Nephron progenitor cell (in vitro differentiated cells): ENCODE measurements around the gene CCL8.

Source experiments
- DNase-seq: peaks from one replicate; pipeline ENCODE4 v3.0.0; 2021
- H3K27ac Mint-ChIP-seq: 2 replicates; pipeline ENCODE4 v1.8.0; 2021; ENCODE audit warnings: mild to moderate bottlenecking, moderate library complexity, mixed read lengths
- H3K27me3 Mint-ChIP-seq: 2 replicates; pipeline ENCODE4 v1.8.0; 2021; ENCODE audit warnings: mild to moderate bottlenecking, low read depth, mixed read lengths; ENCODE audit not compliant: poor library complexity
- H3K36me3 Mint-ChIP-seq: 2 replicates; pipeline ENCODE4 v1.8.0; 2021; ENCODE audit warnings: low read depth, mixed read lengths
- H3K4me1 Mint-ChIP-seq: 2 replicates; pipeline ENCODE4 v1.8.0; 2021; ENCODE audit warnings: mixed read lengths
- H3K4me3 Mint-ChIP-seq: 2 replicates; pipeline ENCODE4 v1.8.0; 2021; ENCODE audit warnings: mild to moderate bottlenecking, moderate library complexity, mixed read lengths
- H3K9me3 Mint-ChIP-seq: 2 replicates; pipeline ENCODE4 v1.8.0; 2021; ENCODE audit warnings: mild to moderate bottlenecking, moderate library complexity, mixed read lengths
- CTCF ChIP-seq: fragments of 200-600 bp; sonication (generic); IDR thresholded peaks from 2 replicates; pipeline ENCODE4 v1.5.0; 2021; ENCODE audit warnings: antibody characterized with exemption

Gene CCL8

GRCh38 chr17:34300652-34301370, 18.4 kb upstream of the CCL8 start:
- no peak for TF ChIP-seq CTCF
- Mint-ChIP-seq H3K4me1 (peaks cover 17% of the 10 kb centered on the region), H3K9me3 (peaks cover 5% of the 10 kb centered on the region), H3K36me3 (no peaks in the 10 kb centered on the region), H3K27me3 (peaks cover 6% of the 10 kb centered on the region), H3K4me3 (no peak overlapping the region), H3K27ac (no peak overlapping the region)
- DNase-seq, result no peak

- Mint-ChIP-seq H3K4me3 (no peak overlapping the region), H3K27me3 (peaks cover 9% of the 10 kb centered on the region), H3K4me1 (peaks cover 21% of the 10 kb centered on the region), H3K9me3 (peaks cover 5% of the 10 kb centered on the region), H3K36me3 (no peaks in the 10 kb centered on the region), H3K27ac (no peak overlapping the region)
- DNase-seq, result no peak
- TF ChIP-seq CTCF, result no peak
Measured at GRCh38 chr17:34301986-34302385, 17.2 kb upstream of the CCL8 start.

- no peak for DNase-seq
- no peak overlapping the region for H3K27ac Mint-ChIP-seq
- no peaks in the 10 kb centered on the region for H3K36me3 Mint-ChIP-seq
- peaks cover 5% of the 10 kb centered on the region for H3K9me3 Mint-ChIP-seq
- peaks cover 11% of the 10 kb centered on the region for H3K27me3 Mint-ChIP-seq
- no peak for TF ChIP-seq CTCF
- H3K4me3 Mint-ChIP-seq, result no peak overlapping the region
- H3K4me1 Mint-ChIP-seq, result peaks cover 21% of the 10 kb centered on the region
Measured at GRCh38 chr17:34302636-34303035, 16.6 kb upstream of the CCL8 start.

GRCh38 chr17:34303606-34304005, 15.6 kb upstream of the CCL8 start:
- Mint-ChIP-seq H3K27ac (no peak overlapping the region), H3K27me3 (peaks cover 9% of the 10 kb centered on the region), H3K9me3 (no peaks in the 10 kb centered on the region), H3K36me3 (no peaks in the 10 kb centered on the region), H3K4me1 (peaks cover 15% of the 10 kb centered on the region), H3K4me3 (no peak overlapping the region)
- no peak for TF ChIP-seq CTCF
- DNase-seq, result no peak

GRCh38 chr17:34305061-34305460, 14.2 kb upstream of the CCL8 start:
- Mint-ChIP-seq H3K9me3 (no peaks in the 10 kb centered on the region), H3K4me1 (peaks cover 14% of the 10 kb centered on the region)

More at GRCh38 chr17:34305061-34305460, 14.2 kb upstream of the CCL8 start:
- no peak for DNase-seq
- no peaks in the 10 kb centered on the region for H3K36me3 Mint-ChIP-seq
- TF ChIP-seq CTCF, result no peak
- H3K4me3 Mint-ChIP-seq, result no peak overlapping the region
- H3K27me3 Mint-ChIP-seq, result peaks cover 14% of the 10 kb centered on the region
- H3K27ac Mint-ChIP-seq, result no peak overlapping the region
